GM12865 (cell line): ENCODE data around the gene PPAT.

ENCODE experiments used
- DNase-seq: peaks from one replicate; pipeline ENCODE4 v3.0.0; 2010; ENCODE audit warnings: low read depth
- H3K4me3 ChIP-seq: 2 replicates; pipeline ENCODE4 v1.5.1; 2011; ENCODE audit warnings: mild to moderate bottlenecking, low read depth, low read length, control low read depth
- CTCF ChIP-seq: IDR thresholded peaks from 2 replicates; pipeline ENCODE4 v1.5.1; 2011; ENCODE audit warnings: low read length, control low read depth, low read depth, inconsistent platforms; ENCODE audit not compliant: insufficient read depth; ENCODE audit errors: missing control alignments

PPAT gene

GRCh38 chr4:56409511-56410090 is 25.8 kb downstream of the PPAT start:
- no peak for TF ChIP-seq CTCF
- H3K4me3 ChIP-seq: no peak overlapping the region

GRCh38 chr4:56408978-56409377 is 26.4 kb downstream of the PPAT start:
- no peak overlapping the region for H3K4me3 ChIP-seq
- no peak for DNase-seq
- no peak for TF ChIP-seq CTCF

More at GRCh38 chr4:56409511-56410090, 25.8 kb downstream of the PPAT start:
- no peak for DNase-seq

GRCh38 chr4:56406151-56406550 is 29.3 kb downstream of the PPAT start:
- TF ChIP-seq CTCF: no peak
- no peak overlapping the region for H3K4me3 ChIP-seq
- no peak for DNase-seq

GRCh38 chr4:56405016-56405415 is 30.4 kb downstream of the PPAT start:
- DNase-seq: no peak
- no peak overlapping the region for H3K4me3 ChIP-seq
- no peak for TF ChIP-seq CTCF

GRCh38 chr4:56400560-56400959 is 34.9 kb downstream of the PPAT start:
- no peak for DNase-seq
- TF ChIP-seq CTCF: no peak
- no peak overlapping the region for H3K4me3 ChIP-seq

- no peak for DNase-seq
- no peak overlapping the region for H3K4me3 ChIP-seq
Observed at GRCh38 chr4:56391270-56391669, 44.1 kb downstream of the PPAT start.

More at GRCh38 chr4:56391270-56391669, 44.1 kb downstream of the PPAT start:
- no peak for TF ChIP-seq CTCF
